GM12872 (cell line): ENCODE data around the gene HEYL.

Experiments
- CTCF ChIP-seq: IDR thresholded peaks from 3 replicates; pipeline ENCODE4 v1.5.1; 2011; ENCODE audit warnings: low read depth, mild to moderate bottlenecking, low read length, moderate library complexity; ENCODE audit not compliant: insufficient read depth

HEYL gene

GRCh38 chr1:39666772-39667171 lies 27.3 kb upstream of the HEYL start:
- no peak for TF ChIP-seq CTCF

GRCh38 chr1:39663559-39663958 lies 24.1 kb upstream of the HEYL start:
- TF ChIP-seq CTCF, result no peak

- no peak for TF ChIP-seq CTCF
Observed at GRCh38 chr1:39662861-39663260, 23.4 kb upstream of the HEYL start.

GRCh38 chr1:39659538-39659937 lies 20.1 kb upstream of the HEYL start:
- TF ChIP-seq CTCF, result no peak

- TF ChIP-seq CTCF, result no peak
Observed at GRCh38 chr1:39659110-39659509, 19.7 kb upstream of the HEYL start.

GRCh38 chr1:39657923-39658485 lies 18.6 kb upstream of the HEYL start:
- peak; percentile 96 for TF ChIP-seq CTCF

- no peak for TF ChIP-seq CTCF
Observed at GRCh38 chr1:39657402-39657801, 18.0 kb upstream of the HEYL start.
